Measurements from ENCODE around the gene MARCKS. TPM values are rescaled to one million over a fixed set of nuclear protein-coding genes. Genes with fewer than 3 reads are reported as not detected.
"Not testable (repeated sequence)": the region's sequence is repeated elsewhere in the genome, so short reads cannot be mapped to it uniquely, and the experiment has no call there.

The MARCKS gene
- total RNA-seq, 1 donor, result 535 TPM

- no peak for DNase-seq (ENCODE audit: insufficient read length, low spot score, missing footprints)
- no peak for TF ChIP-seq CTCF (IDR thresholded peaks at IDR 0.05; ENCODE audit: extremely low read depth, low read depth, low read length)
- Histone ChIP-seq H2AFZ (ENCODE audit: low read length) (no peak overlapping the region), H3K27me3 (ENCODE audit: insufficient read depth, low read length) (no peaks in the 10 kb centered on the region), H3K4me2 (ENCODE audit: insufficient read depth, low read length) (no peak overlapping the region), H3K27ac (ENCODE audit: low read depth, low read length) (no peak overlapping the region), H3K36me3 (ENCODE audit: insufficient read depth, low read length) (no peaks in the 10 kb centered on the region), H3K4me1 (ENCODE audit: insufficient read depth, low read length) (peaks cover 9% of the 10 kb centered on the region), H3K79me2 (ENCODE audit: insufficient read depth, low read length) (no peaks in the 10 kb centered on the region), H3K4me3 (ENCODE audit: insufficient read depth, low read length) (no peak overlapping the region), H4K20me1 (ENCODE audit: insufficient read depth, low read length) (no peaks in the 10 kb centered on the region), H3K9me3 (ENCODE audit: low read depth, low read length) (no peaks in the 10 kb centered on the region)
These were observed 50.1 kb downstream of the MARCKS start for GRCh38 chr6:113907102-113907815.

GRCh38 chr6:113908801-113909200 lies 51.7 kb downstream of the MARCKS start:
- Histone ChIP-seq H3K79me2 (ENCODE audit: insufficient read depth, low read length) (no peaks in the 10 kb centered on the region), H2AFZ (ENCODE audit: low read length) (peak overlapping the region; percentile 29), H3K4me1 (ENCODE audit: insufficient read depth, low read length) (peaks cover 9% of the 10 kb centered on the region), H3K4me3 (ENCODE audit: insufficient read depth, low read length) (no peak overlapping the region), H3K4me2 (ENCODE audit: insufficient read depth, low read length) (peak overlapping the region; percentile 56), H4K20me1 (ENCODE audit: insufficient read depth, low read length) (no peaks in the 10 kb centered on the region), H3K27ac (ENCODE audit: low read depth, low read length) (peak overlapping the region; percentile 71), H3K27me3 (ENCODE audit: insufficient read depth, low read length) (no peaks in the 10 kb centered on the region), H3K9me3 (ENCODE audit: low read depth, low read length) (no peaks in the 10 kb centered on the region), H3K36me3 (ENCODE audit: insufficient read depth, low read length) (no peaks in the 10 kb centered on the region)
- no peak for DNase-seq (ENCODE audit: insufficient read length, low spot score, missing footprints)
- no peak for TF ChIP-seq CTCF (IDR thresholded peaks at IDR 0.05; ENCODE audit: extremely low read depth, low read depth, low read length)

GRCh38 chr6:113909224-113909856 lies 52.2 kb downstream of the MARCKS start:
- no peaks in the 10 kb centered on the region for H3K79me2 ChIP-seq (ENCODE audit: insufficient read depth, low read length)
- H3K9me3 ChIP-seq (ENCODE audit: low read depth, low read length), result no peaks in the 10 kb centered on the region
- TF ChIP-seq CTCF (IDR thresholded peaks at IDR 0.05; ENCODE audit: extremely low read depth, low read depth, low read length), result peak; percentile 69
- H3K27ac ChIP-seq (ENCODE audit: low read depth, low read length), result peak overlapping the region; percentile 71
- no peaks in the 10 kb centered on the region for H3K36me3 ChIP-seq (ENCODE audit: insufficient read depth, low read length)
- peak; percentile 75 for DNase-seq (ENCODE audit: insufficient read length, low spot score, missing footprints)
- peak overlapping the region; percentile 56 for H3K4me2 ChIP-seq (ENCODE audit: insufficient read depth, low read length)
- no peak overlapping the region for H3K4me3 ChIP-seq (ENCODE audit: insufficient read depth, low read length)
- no peaks in the 10 kb centered on the region for H4K20me1 ChIP-seq (ENCODE audit: insufficient read depth, low read length)
- no peaks in the 10 kb centered on the region for H3K27me3 ChIP-seq (ENCODE audit: insufficient read depth, low read length)
- H3K4me1 ChIP-seq (ENCODE audit: insufficient read depth, low read length), result peaks cover 5% of the 10 kb centered on the region
- H2AFZ ChIP-seq (ENCODE audit: low read length), result no peak overlapping the region

GRCh38 chr6:113910285-113910684 lies 53.1 kb downstream of the MARCKS start:
- not testable (repeated sequence) for DNase-seq (ENCODE audit: insufficient read length, low spot score, missing footprints); H3K4me2 ChIP-seq (ENCODE audit: insufficient read depth, low read length); H3K27me3 ChIP-seq (ENCODE audit: insufficient read depth, low read length); H2AFZ ChIP-seq (ENCODE audit: low read length); H3K79me2 ChIP-seq (ENCODE audit: insufficient read depth, low read length); H3K4me3 ChIP-seq (ENCODE audit: insufficient read depth, low read length); H3K36me3 ChIP-seq (ENCODE audit: insufficient read depth, low read length); H3K4me1 ChIP-seq (ENCODE audit: insufficient read depth, low read length); H3K27ac ChIP-seq (ENCODE audit: low read depth, low read length); H3K9me3 ChIP-seq (ENCODE audit: low read depth, low read length); H4K20me1 ChIP-seq (ENCODE audit: insufficient read depth, low read length)

Other genes starting within 250 kb of the MARCKS start
- gene HDAC2, start 113.8 kb downstream of the MARCKS start, total RNA-seq, result 57.2 TPM in 2 replicates

Measured in osteoblast (primary cell).